Muscle of leg (tissue), 11 donors: ENCODE results near the gene ZNF236. TPM values are rescaled to one million over a fixed set of nuclear protein-coding genes. Genes with fewer than 3 reads are reported as not detected.
A peak's percentile ranks its signal among the peaks of the same experiment; 100 is the strongest.

Source experiments
- DNase-seq: peaks from one replicate; pipeline ENCODE4 v3.0.0; 2013
- H3K27ac ChIP-seq: one replicate; pipeline ENCODE4 v1.5.1; 2013; ENCODE audit warnings: mild to moderate bottlenecking, low read length, control low read depth
- H3K27me3 ChIP-seq: one replicate; pipeline ENCODE4 v1.6.1; 2013; ENCODE audit warnings: low read length; ENCODE audit not compliant: control insufficient read depth, insufficient read depth
- H3K36me3 ChIP-seq: one replicate; pipeline ENCODE4 v1.6.1; 2013; ENCODE audit warnings: low read length; ENCODE audit not compliant: control insufficient read depth, insufficient read depth
- H3K4me1 ChIP-seq: one replicate; pipeline ENCODE4 v1.6.1; 2013; ENCODE audit warnings: low read length; ENCODE audit not compliant: control insufficient read depth, insufficient read depth
- H3K4me3 ChIP-seq: one replicate; pipeline ENCODE4 v1.5.1; 2013; ENCODE audit warnings: low read length, control low read depth
- H3K9me3 ChIP-seq: replicated peaks from 2 replicates; pipeline ENCODE4 v1.6.1; 2013; ENCODE audit warnings: low read depth, low read length; ENCODE audit not compliant: control insufficient read depth
- WGBS: methylation state at CpG from one replicate; pipeline ENCODE4 v1.1.5; 2013; ENCODE audit warnings: missing lambda C conversion rate; ENCODE audit not compliant: insufficient coverage; 5-methylcytosine and 5-hydroxymethylcytosine counted together
- polyA plus RNA-seq, 8 donors: library from polyadenylated mRNA; unstranded; fragments of 120-200 nt; gene quantifications; one replicate each; pipeline versions ENCODE4 v1.2.1 to v1.2.3, GENCODE V29; 2013; ENCODE audit warnings: inconsistent platforms in 1 of 8, low replicate concordance in 1 of 8; ENCODE audit not compliant: insufficient read length in 8 of 8, insufficient read depth in 1 of 8
- total RNA-seq: library from RNA; stranded (reverse); fragments of 120-200 nt; gene quantifications from one replicate; pipeline ENCODE4 v1.2.4, GENCODE V29; 2013

ZNF236 gene
- total and polyA plus RNA-seq, 9 donors, result 5.5 to 13.3 (median 6.1) TPM

DNA sequence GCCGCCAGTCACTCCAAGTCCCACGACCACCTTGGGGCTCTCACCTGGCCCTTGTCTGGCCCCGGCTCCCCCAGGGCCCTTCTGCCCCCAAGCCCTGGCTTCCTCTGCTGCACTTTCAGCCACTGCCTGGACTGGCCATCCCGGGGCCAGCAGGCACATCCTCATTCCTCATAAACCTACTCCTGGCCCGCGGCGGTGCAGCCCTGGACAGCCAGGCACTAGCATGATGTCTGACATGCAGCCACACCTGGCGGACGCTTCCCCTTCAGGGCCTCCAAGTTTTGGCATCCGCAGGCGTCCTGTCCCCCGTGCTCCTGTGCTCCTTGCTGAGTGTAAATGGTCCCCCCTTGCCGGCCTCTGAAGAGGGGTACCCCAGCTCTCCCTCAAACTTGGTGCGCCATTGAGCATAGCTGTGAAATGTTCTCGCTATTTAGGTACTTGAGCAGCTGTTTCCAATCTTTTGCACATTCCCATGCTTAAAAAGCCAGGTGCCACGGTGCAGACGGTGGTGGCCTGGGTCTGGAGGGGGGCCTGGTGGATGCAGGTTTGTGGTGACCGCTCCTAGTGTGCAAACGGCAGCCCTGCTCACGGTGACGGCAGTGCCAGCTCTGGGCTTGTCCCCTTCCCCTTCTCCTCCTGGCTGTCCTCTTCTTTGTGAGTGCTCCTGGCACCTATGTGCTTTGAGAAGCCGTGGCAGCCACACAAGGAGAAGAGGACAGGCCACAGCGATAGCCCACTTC, 186.4 kb downstream of the ZNF236 start:
- H3K4me1 ChIP-seq, result peaks cover 12% of the 10 kb centered on the region

DNA sequence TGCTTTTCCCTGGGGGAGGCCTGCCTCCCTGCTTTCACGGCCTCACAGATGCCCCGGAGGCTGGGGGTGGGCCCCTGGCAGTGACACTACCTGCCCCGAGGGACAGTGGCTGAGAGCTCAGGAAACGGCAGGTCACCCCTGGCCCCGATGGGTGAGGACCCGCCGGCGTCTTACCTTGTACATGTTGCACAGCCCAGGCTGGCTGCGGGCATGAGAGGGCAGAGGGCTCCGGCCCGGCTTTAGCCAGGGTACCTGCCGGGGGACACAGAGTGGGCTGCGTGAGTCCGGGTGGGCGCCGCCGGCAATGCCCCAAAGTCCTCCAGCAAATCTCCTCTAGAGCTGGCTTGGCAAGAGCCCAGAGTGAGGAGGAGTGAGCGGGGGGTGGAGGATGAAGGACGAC, 187.3 kb downstream of the ZNF236 start:
- DNase-seq, result no peak
- no peak overlapping the region for H3K27ac ChIP-seq
- no peaks in the 10 kb centered on the region for H3K36me3 ChIP-seq
- no peak overlapping the region for H3K4me3 ChIP-seq
- H3K9me3 ChIP-seq, result no peaks in the 10 kb centered on the region
- WGBS, result 86% methylated on average over 19 of the region's 19 CpGs
- peaks cover 9% of the 10 kb centered on the region for H3K27me3 ChIP-seq
- peaks cover 15% of the 10 kb centered on the region for H3K4me1 ChIP-seq

More for the DNA sequence above, 186.4 kb downstream of the ZNF236 start:
- H3K36me3 ChIP-seq, result no peaks in the 10 kb centered on the region
- DNase-seq, result no peak
- H3K27ac ChIP-seq, result no peak overlapping the region
- no peaks in the 10 kb centered on the region for H3K9me3 ChIP-seq
- WGBS, result 52% methylated on average over 20 of the region's 23 CpGs
- H3K4me3 ChIP-seq, result no peak overlapping the region
- peaks cover 9% of the 10 kb centered on the region for H3K27me3 ChIP-seq

DNA sequence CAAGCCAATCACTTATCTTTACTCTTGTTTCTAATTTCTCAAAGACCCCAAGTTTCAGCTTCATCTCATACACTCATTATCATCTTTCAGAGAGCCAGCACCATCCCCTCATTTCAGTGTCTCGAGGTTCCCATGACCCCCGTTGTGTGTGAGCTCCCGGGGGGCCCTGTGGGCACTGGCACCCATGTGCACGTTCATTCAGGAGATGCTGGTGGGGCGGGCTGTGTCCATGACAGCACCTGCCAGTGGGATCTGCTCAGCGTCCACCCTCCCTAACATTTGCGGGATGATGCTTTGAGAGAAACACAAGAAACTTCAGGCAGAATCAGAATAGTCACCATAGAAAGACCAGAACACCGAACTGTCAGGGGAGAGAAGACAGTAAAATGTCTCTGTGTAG, 189.8 kb downstream of the ZNF236 start:
- no peak for DNase-seq
- no peak overlapping the region for H3K27ac ChIP-seq
- no peaks in the 10 kb centered on the region for H3K9me3 ChIP-seq
- peaks cover 3% of the 10 kb centered on the region for H3K27me3 ChIP-seq
- WGBS, result 80% methylated on average over 5 of the region's 8 CpGs
- peaks cover 6% of the 10 kb centered on the region for H3K4me1 ChIP-seq
- H3K4me3 ChIP-seq, result no peak overlapping the region
- H3K36me3 ChIP-seq, result peaks cover 8% of the 10 kb centered on the region

DNA sequence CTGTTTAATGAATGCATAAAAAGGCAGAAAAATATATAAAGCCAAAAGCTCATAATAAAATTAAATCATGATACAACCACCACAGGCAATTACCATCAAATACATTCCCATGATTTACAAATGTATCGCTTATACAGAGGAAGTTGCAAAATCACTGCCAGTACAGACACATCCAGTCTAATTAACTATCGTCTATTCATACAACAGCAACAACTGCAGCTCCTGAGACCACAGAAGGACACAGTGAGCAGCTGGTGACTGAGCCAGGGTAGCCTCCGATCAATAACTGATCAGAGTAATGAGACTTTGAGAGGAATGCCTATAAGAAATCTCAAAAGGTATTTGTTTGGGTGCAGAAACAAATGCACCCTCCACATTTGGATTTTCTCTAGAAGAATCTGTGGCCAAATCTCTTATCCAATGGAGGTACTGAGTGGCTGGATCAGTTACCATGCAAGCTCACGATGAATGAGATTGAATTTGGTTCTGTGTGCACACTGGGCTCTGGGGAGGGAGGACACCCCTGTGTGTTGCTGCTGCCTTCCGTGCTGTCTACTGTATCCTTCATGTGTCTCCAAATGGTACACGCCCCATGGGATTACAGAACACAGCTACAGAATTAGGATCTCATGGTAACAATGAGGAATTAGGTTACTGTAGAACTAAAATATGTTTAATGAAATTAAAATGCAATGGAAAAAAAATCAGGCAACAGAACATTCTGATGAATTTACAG, 190.6 kb downstream of the ZNF236 start:
- peaks cover 3% of the 10 kb centered on the region for H3K4me1 ChIP-seq
- no peak overlapping the region for H3K27ac ChIP-seq
- no peak overlapping the region for H3K4me3 ChIP-seq
- peaks cover 8% of the 10 kb centered on the region for H3K36me3 ChIP-seq
- H3K27me3 ChIP-seq, result peaks cover 3% of the 10 kb centered on the region
- 82% methylated on average over 3 of the region's 6 CpGs for WGBS
- no peak for DNase-seq
- H3K9me3 ChIP-seq, result no peaks in the 10 kb centered on the region

- no peaks in the 10 kb centered on the region for H3K9me3 ChIP-seq
- peaks cover 8% of the 10 kb centered on the region for H3K36me3 ChIP-seq
- peak; percentile 56 for DNase-seq
- H3K27me3 ChIP-seq, result peaks cover 3% of the 10 kb centered on the region
- H3K4me1 ChIP-seq, result peaks cover 3% of the 10 kb centered on the region
- H3K4me3 ChIP-seq, result no peak overlapping the region
- H3K27ac ChIP-seq, result no peak overlapping the region
- WGBS, result 60% methylated on average over 8 of the region's 18 CpGs
These were observed 191.6 kb downstream of the ZNF236 start for GRCh38 chr18:77013811-77014521.

GRCh38 chr18:77014538-77014937, 192.2 kb downstream of the ZNF236 start:
- H3K4me3 ChIP-seq, result no peak overlapping the region
- peaks cover 8% of the 10 kb centered on the region for H3K36me3 ChIP-seq
- peaks cover 3% of the 10 kb centered on the region for H3K4me1 ChIP-seq
- H3K9me3 ChIP-seq, result no peaks in the 10 kb centered on the region
- peaks cover 3% of the 10 kb centered on the region for H3K27me3 ChIP-seq
- WGBS, result no CpG with 5 or more reads among the region's 5 CpGs
- no peak overlapping the region for H3K27ac ChIP-seq
- no peak for DNase-seq

GRCh38 chr18:77015169-77015568, 192.8 kb downstream of the ZNF236 start:
- no peak for DNase-seq
- no CpG with 5 or more reads among the region's 4 CpGs for WGBS
- H3K4me1 ChIP-seq, result peaks cover 4% of the 10 kb centered on the region
- H3K27me3 ChIP-seq, result peaks cover 3% of the 10 kb centered on the region
- no peak overlapping the region for H3K27ac ChIP-seq
- H3K4me3 ChIP-seq, result no peak overlapping the region
- peaks cover 8% of the 10 kb centered on the region for H3K36me3 ChIP-seq
- no peaks in the 10 kb centered on the region for H3K9me3 ChIP-seq

DNA sequence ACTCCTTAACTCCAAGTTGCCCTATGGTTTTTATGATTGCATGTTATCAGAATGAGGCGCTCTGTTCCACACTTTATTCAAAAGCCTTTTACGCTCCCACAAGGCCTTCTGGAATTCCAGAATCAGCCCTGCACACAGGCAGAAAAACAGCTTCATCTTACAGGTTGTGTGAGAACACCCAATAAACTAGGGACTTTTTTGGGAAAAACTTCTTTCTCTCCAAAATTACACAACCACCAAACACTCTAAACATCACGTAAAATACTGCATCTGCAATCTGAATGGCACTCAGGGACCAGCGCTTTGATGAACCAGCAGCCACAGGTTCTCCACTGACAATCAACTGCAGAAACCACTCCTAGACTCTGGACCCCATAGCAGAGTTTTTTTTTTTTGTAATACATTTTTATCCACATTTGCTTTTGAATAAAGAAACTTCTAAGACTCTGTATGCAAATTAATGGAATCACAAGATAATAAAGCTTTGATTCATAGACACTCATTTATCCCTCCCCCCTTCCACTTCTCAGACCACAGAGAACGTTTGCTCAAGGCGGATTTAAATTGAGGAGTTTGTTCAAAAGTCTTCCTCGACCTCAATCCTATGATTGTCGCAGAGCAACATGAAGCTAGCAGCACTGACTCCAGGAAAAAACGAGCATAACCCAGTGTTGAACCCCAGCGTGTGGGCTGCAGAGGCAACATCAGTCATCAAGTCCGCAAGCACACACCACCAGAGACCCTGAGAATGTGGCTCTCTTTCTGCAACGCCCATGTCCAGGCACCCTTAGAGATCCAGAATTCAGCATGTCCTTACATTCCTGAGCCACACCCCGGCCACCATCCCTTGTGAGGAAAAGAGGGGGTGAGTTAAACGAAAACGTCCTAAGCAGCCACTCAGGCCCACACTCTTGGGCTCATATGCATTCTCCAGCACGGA, 193.7 kb downstream of the ZNF236 start:
- Histone ChIP-seq H3K27ac (no peak overlapping the region), H3K36me3 (peaks cover 8% of the 10 kb centered on the region), H3K4me1 (peaks cover 10% of the 10 kb centered on the region), H3K9me3 (no peaks in the 10 kb centered on the region), H3K27me3 (peaks cover 3% of the 10 kb centered on the region), H3K4me3 (no peak overlapping the region)
- WGBS, result 77% methylated on average over 10 of the region's 16 CpGs
- DNase-seq, result no peak

DNA sequence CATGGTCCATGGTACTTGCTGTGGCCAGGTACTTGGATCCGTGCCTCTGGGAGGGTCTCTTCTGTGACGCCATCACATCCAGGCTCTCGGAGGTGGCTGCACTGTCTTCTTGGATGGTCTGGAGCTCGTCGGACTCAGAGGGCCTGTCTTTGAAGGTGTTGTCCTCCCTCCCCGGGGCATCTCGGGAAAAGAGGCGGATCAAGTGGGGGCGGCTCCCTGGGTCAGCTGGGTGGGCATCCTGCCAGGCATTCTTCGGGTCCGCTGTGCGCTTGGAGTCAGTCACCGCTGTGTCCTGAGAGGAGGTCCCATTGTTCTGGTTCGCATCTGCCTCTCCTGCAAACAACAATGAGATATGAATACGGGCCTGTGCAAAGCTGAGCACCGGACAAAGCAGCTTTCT, 194.6 kb downstream of the ZNF236 start:
- Histone ChIP-seq H3K4me3 (no peak overlapping the region), H3K4me1 (peaks cover 12% of the 10 kb centered on the region), H3K27ac (no peak overlapping the region), H3K9me3 (no peaks in the 10 kb centered on the region), H3K27me3 (no peaks in the 10 kb centered on the region), H3K36me3 (peaks cover 8% of the 10 kb centered on the region)
- no peak for DNase-seq
- WGBS, result 87% methylated on average over 16 of the region's 16 CpGs
